ENCODE results near the gene EPS15. TPM values are rescaled to one million over a fixed set of nuclear protein-coding genes. Genes with fewer than 3 reads are reported as not detected.
A peak's percentile ranks its signal among the peaks of the same experiment; 100 is the strongest.
"Not testable (repeated sequence)": the region's sequence is repeated elsewhere in the genome, so short reads cannot be mapped to it uniquely, and the experiment has no call there.

The EPS15 gene
- total and polyA plus RNA-seq, 4 donors, result 79.9 to 179 (median 102) TPM

DNA sequence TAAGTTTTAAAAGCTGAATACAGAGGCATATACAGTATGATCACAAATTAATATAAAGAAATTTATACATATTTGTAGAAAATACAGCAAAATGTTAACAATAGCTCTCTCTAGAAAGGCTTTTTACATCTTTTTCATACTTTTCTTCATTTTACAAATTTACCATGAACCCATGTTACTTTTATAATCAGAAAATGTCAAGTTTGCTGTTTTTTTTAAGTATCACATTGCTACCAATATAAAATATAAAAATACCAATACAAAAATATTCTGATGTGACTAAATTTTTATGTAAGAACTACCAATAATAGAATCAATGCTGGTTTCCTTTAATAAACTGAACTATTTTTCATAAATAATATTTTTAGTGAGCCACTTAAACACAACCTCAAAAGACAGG, 104.3 kb downstream of the EPS15 start:
- DNase-seq (ENCODE audit: low read depth in 4 of 6, low spot score in 6 of 6), result no peak
- Histone ChIP-seq H3K4me1 (ENCODE audit: control insufficient read depth, insufficient read depth, low read length) (no peaks in the 10 kb centered on the region), H3K36me3 (ENCODE audit: control insufficient read depth, insufficient read depth, low read length) (no peaks in the 10 kb centered on the region), H3K27ac (ENCODE audit: low read depth, low read length) (no peak overlapping the region), H3K4me3 (ENCODE audit: low read depth, low read length) (no peak overlapping the region), H3K9me3 (ENCODE audit: control insufficient read depth, insufficient read depth, low read length) (no peaks in the 10 kb centered on the region), H3K27me3 (ENCODE audit: control insufficient read depth, insufficient read depth, low read length) (no peaks in the 10 kb centered on the region)

DNA sequence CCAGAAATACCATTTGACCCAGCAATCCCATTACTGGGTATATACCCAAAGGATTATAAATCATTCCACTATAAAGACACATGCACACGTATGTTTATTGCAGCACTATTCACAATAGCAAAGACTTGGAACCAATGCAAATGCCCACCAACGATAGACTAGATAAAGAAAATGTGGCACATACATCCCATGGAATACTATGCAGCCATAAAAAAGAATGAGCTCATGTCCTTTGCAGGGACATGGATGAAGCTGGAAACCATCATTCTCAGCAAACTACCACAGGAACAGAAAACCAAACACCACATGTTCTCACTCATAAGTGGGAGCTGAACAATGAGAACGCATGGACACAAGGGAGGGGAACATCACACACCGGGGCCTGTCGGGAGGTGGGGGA, 107.2 kb downstream of the EPS15 start:
- H3K27ac ChIP-seq (ENCODE audit: low read depth, low read length); H3K4me3 ChIP-seq (ENCODE audit: low read depth, low read length): not testable (repeated sequence)

DNA sequence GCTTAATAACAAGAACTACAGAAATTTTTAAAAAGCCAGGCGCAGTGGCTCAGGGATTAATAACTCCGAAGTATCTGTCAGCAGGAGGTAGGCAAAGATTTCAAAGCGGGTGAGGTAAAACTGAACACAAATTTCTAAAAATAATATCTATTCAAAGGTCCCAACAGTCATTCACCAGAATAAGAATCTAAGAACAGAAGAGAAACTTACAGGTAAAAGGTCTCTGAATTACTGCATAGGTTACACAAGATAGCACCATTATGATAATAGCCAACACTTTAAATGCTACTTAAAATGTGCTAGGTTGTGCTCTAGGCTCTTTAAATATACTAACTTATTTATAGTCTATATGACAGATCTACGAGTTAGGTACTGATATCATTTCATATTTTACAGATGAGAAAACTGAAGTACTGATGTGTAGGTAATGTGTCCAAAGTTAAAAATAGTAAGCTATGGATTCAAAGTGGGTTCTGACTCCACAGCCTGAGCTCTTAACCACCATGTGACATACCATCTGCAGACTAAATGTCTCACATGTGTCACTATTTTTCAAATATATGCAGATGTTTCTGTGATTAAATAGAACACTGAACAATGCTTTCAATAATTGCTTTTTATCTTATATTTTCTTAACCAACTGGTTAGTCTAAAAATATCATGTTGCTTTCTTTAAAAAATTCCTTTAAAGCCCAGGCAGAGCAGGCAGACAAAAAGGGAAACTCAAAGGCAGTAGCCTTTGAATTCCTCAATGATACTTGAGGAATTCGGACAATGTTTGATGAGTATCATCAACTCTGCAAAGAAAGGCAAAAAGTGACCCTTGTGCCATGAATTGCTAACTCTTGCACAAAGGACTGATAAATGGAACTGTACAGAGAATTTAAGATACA, 108.3 kb downstream of the EPS15 start:
- no peaks in the 10 kb centered on the region for H3K27me3 ChIP-seq (ENCODE audit: control insufficient read depth, insufficient read depth, low read length)
- no peaks in the 10 kb centered on the region for H3K9me3 ChIP-seq (ENCODE audit: control insufficient read depth, insufficient read depth, low read length)
- DNase-seq (ENCODE audit: low read depth in 4 of 6, low spot score in 6 of 6), result no peak
- no peaks in the 10 kb centered on the region for H3K4me1 ChIP-seq (ENCODE audit: control insufficient read depth, insufficient read depth, low read length)
- H3K27ac ChIP-seq (ENCODE audit: low read depth, low read length), result no peak overlapping the region
- no peak overlapping the region for H3K4me3 ChIP-seq (ENCODE audit: low read depth, low read length)
- H3K36me3 ChIP-seq (ENCODE audit: control insufficient read depth, insufficient read depth, low read length), result peaks cover 16% of the 10 kb centered on the region
- WGBS (ENCODE audit: insufficient coverage), result 67% methylated on average over 1 of the region's 5 CpGs

More for the DNA sequence above, 107.2 kb downstream of the EPS15 start:
- DNase-seq (ENCODE audit: low read depth in 4 of 6, low spot score in 6 of 6); H3K9me3 ChIP-seq (ENCODE audit: control insufficient read depth, insufficient read depth, low read length); H3K27me3 ChIP-seq (ENCODE audit: control insufficient read depth, insufficient read depth, low read length); H3K4me1 ChIP-seq (ENCODE audit: control insufficient read depth, insufficient read depth, low read length): not testable (repeated sequence)
- peaks cover 10% of the 10 kb centered on the region for H3K36me3 ChIP-seq (ENCODE audit: control insufficient read depth, insufficient read depth, low read length)
- no CpG with 5 or more reads among the region's 5 CpGs for WGBS (ENCODE audit: insufficient coverage)

DNA sequence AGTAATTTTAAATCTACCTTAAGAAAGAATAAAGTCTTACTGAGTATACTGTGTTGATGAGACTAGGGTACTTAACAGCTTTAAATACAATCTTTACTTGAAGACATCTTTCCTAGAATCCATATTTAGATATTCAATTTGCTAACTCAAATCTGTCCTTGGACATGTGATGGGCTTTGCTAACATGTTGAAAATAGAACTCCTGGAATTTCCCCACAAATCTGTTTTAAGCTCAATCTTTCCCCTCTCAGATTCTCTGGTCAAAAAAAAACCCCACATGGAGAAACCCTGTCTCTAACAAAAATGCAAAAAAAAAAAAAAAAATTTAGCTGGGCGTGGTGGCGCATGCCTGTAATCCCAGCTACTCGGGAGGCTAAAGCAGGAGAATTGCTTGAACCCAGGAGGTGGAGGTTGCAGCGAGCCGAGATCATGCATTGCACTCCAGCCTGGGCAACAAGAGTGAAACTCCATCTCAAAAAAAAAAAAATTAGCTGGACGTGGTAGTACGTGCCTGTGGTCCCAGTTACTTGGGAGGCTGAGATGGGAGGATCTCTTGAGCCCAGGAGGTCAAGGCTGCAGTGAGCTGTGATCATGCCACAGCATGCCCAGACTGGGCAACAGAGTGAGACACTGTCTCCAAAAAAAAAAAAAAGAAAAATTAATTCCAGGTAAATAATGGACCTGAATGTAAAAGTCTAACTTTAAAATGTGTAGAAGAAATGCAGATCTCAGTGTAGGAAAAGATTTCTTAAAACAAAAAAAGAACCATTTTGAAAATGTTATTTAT, 109.1 kb downstream of the EPS15 start:
- H3K4me1 ChIP-seq (ENCODE audit: control insufficient read depth, insufficient read depth, low read length); H3K27me3 ChIP-seq (ENCODE audit: control insufficient read depth, insufficient read depth, low read length); H3K9me3 ChIP-seq (ENCODE audit: control insufficient read depth, insufficient read depth, low read length); H3K27ac ChIP-seq (ENCODE audit: low read depth, low read length); H3K4me3 ChIP-seq (ENCODE audit: low read depth, low read length): not testable (repeated sequence)
- peak in 1 of 6 donors; percentile 8 for DNase-seq (ENCODE audit: low read depth in 4 of 6, low spot score in 6 of 6)
- peaks cover 24% of the 10 kb centered on the region for H3K36me3 ChIP-seq (ENCODE audit: control insufficient read depth, insufficient read depth, low read length)
- WGBS (ENCODE audit: insufficient coverage), result 95% methylated on average over 5 of the region's 7 CpGs

DNA sequence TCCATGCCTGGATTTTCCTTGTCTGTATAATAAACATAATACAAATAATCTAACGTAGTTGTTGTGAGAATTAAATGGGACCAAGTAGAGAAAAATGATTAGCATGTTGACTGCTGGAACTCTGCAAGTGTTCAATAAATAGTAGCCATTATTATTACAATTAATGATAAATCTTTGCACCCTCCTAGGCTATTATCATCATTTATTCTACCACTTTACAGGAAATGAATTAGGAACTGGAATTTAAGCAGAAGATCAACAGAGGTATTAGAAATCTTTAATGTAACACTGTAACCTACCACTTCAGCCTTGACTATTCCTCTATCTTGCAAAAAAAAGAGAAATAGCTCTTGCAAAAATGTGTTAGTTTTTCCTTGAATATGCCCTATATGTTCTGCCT, 126.8 kb downstream of the EPS15 start:
- H3K9me3 ChIP-seq (ENCODE audit: control insufficient read depth, insufficient read depth, low read length), result no peaks in the 10 kb centered on the region
- WGBS (ENCODE audit: insufficient coverage), result no CpG with 5 or more reads among the region's 1 CpG
- H3K27me3 ChIP-seq (ENCODE audit: control insufficient read depth, insufficient read depth, low read length), result no peaks in the 10 kb centered on the region
- no peaks in the 10 kb centered on the region for H3K4me1 ChIP-seq (ENCODE audit: control insufficient read depth, insufficient read depth, low read length)
- H3K27ac ChIP-seq (ENCODE audit: low read depth, low read length), result no peak overlapping the region
- DNase-seq (ENCODE audit: low read depth in 4 of 6, low spot score in 6 of 6), result no peak
- H3K36me3 ChIP-seq (ENCODE audit: control insufficient read depth, insufficient read depth, low read length), result peaks cover 3% of the 10 kb centered on the region
- no peak overlapping the region for H3K4me3 ChIP-seq (ENCODE audit: low read depth, low read length)

DNA sequence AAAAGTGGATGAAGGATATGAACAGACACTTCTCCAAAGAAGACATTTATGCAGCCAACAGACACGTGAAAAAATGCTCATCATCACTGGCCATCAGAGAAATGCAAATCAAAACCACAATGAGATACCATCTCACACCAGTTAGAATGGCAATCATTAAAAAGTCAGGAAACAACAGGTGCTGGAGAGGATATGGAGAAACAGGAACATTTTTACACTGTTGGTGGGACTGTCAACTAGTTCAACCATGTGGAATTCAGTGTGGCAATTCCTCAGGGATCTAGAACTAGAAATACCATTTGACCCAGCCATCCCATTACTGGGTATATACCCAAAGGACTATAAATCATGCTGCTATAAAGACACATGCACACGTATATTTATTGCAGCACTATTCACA, 128.4 kb downstream of the EPS15 start:
- H3K9me3 ChIP-seq (ENCODE audit: control insufficient read depth, insufficient read depth, low read length); H3K27ac ChIP-seq (ENCODE audit: low read depth, low read length); H3K36me3 ChIP-seq (ENCODE audit: control insufficient read depth, insufficient read depth, low read length); H3K4me1 ChIP-seq (ENCODE audit: control insufficient read depth, insufficient read depth, low read length); H3K4me3 ChIP-seq (ENCODE audit: low read depth, low read length); H3K27me3 ChIP-seq (ENCODE audit: control insufficient read depth, insufficient read depth, low read length); DNase-seq (ENCODE audit: low read depth in 4 of 6, low spot score in 6 of 6): not testable (repeated sequence)
- WGBS (ENCODE audit: insufficient coverage), result no CpG with 5 or more reads among the region's 2 CpGs

DNA sequence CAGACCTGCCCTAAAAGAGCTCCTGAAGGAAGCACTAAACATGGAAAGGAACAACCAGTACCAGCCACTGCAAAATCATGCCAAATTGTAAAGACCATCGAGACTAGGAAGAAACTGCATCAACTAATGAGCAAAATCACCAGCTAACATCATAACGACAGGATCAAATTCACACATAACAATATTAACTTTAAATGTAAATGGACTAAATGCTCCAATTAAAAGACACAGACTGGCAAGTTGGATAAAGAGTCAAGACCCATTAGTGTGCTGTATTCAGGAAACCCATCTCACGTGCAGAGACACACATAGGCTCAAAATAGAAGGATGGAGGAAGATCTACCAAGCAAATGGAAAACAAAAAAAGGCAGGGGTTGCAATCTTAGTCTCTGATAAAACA, 131.8 kb downstream of the EPS15 start:
- H3K27me3 ChIP-seq (ENCODE audit: control insufficient read depth, insufficient read depth, low read length); H3K4me1 ChIP-seq (ENCODE audit: control insufficient read depth, insufficient read depth, low read length); H3K36me3 ChIP-seq (ENCODE audit: control insufficient read depth, insufficient read depth, low read length); H3K9me3 ChIP-seq (ENCODE audit: control insufficient read depth, insufficient read depth, low read length); H3K4me3 ChIP-seq (ENCODE audit: low read depth, low read length); H3K27ac ChIP-seq (ENCODE audit: low read depth, low read length); DNase-seq (ENCODE audit: low read depth in 4 of 6, low spot score in 6 of 6): not testable (repeated sequence)
- no CpG with 5 or more reads among the region's 3 CpGs for WGBS (ENCODE audit: insufficient coverage)

DNA sequence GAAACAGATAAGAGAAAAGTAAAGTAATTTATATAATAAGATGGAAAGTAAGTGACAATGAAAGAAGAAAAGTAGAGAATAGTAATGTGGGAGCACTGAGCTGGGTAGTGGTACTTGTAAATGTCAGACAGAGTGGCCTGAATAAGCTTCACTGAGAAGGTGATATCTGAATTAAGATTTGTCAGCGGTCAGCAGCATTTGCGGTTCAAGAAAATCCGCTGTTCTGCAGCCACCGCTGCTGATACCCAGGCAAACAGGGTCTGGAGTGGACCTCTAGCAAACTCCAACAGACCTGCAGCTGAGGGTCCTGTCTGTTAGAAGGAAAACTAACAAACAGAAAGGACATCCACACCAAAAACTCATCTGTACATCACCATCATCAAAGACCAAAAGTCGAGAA, 132.8 kb downstream of the EPS15 start:
- H3K4me3 ChIP-seq (ENCODE audit: low read depth, low read length); H3K27me3 ChIP-seq (ENCODE audit: control insufficient read depth, insufficient read depth, low read length); H3K27ac ChIP-seq (ENCODE audit: low read depth, low read length); H3K36me3 ChIP-seq (ENCODE audit: control insufficient read depth, insufficient read depth, low read length); H3K4me1 ChIP-seq (ENCODE audit: control insufficient read depth, insufficient read depth, low read length); DNase-seq (ENCODE audit: low read depth in 4 of 6, low spot score in 6 of 6); H3K9me3 ChIP-seq (ENCODE audit: control insufficient read depth, insufficient read depth, low read length): not testable (repeated sequence)
- no CpG with 5 or more reads among the region's 5 CpGs for WGBS (ENCODE audit: insufficient coverage)

DNA sequence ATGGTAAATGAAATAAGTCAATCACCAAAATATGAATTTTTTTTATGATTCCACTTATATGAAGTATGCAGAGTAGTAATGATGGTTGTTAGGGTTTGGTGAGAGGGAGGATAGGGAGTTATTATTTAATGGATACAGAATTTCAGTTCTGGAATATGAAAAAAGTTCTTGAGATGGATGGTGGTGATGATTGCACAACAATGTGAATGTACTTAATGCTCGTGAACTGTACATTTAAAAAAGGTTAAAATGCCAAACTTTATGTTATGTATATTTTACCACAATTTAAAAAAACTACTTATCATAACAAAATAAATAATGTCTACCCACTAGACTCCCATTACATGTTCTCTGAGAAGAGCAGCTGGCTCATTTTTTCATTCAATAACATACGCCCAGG, 133.3 kb downstream of the EPS15 start:
- DNase-seq (ENCODE audit: low read depth in 4 of 6, low spot score in 6 of 6), result no peak
- Histone ChIP-seq H3K9me3 (ENCODE audit: control insufficient read depth, insufficient read depth, low read length) (peaks cover 4% of the 10 kb centered on the region), H3K4me1 (ENCODE audit: control insufficient read depth, insufficient read depth, low read length) (no peaks in the 10 kb centered on the region), H3K36me3 (ENCODE audit: control insufficient read depth, insufficient read depth, low read length) (peaks cover 6% of the 10 kb centered on the region), H3K27ac (ENCODE audit: low read depth, low read length) (no peak overlapping the region), H3K4me3 (ENCODE audit: low read depth, low read length) (no peak overlapping the region), H3K27me3 (ENCODE audit: control insufficient read depth, insufficient read depth, low read length) (no peaks in the 10 kb centered on the region)
- WGBS (ENCODE audit: insufficient coverage), result no CpG with 5 or more reads among the region's 2 CpGs

DNA sequence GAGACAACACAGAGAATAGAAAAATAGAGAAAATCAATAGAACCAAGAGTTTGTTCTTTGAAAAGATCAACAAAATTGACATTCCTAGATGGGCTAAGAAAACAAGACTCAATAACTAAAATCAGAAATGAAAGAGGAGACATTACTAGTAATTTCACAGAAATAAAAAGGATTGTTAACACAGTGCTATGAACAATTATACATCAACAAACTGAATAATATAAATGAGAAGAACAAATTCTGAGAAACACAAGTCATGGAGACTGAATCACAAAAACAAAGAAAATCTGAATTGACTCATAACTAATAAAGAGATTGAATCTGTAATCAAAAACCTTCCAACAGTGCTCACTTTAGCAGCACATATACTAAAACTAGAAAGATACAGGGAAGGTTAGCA, 137.1 kb downstream of the EPS15 start:
- H3K4me1 ChIP-seq (ENCODE audit: control insufficient read depth, insufficient read depth, low read length), result no peaks in the 10 kb centered on the region
- no peak overlapping the region for H3K4me3 ChIP-seq (ENCODE audit: low read depth, low read length)
- no peaks in the 10 kb centered on the region for H3K27me3 ChIP-seq (ENCODE audit: control insufficient read depth, insufficient read depth, low read length)
- no peak overlapping the region for H3K27ac ChIP-seq (ENCODE audit: low read depth, low read length)
- DNase-seq (ENCODE audit: low read depth in 4 of 6, low spot score in 6 of 6), result no peak
- peaks cover 16% of the 10 kb centered on the region for H3K36me3 ChIP-seq (ENCODE audit: control insufficient read depth, insufficient read depth, low read length)
- peaks cover 4% of the 10 kb centered on the region for H3K9me3 ChIP-seq (ENCODE audit: control insufficient read depth, insufficient read depth, low read length)
